ENCODE data around the gene PCLO.

DNA sequence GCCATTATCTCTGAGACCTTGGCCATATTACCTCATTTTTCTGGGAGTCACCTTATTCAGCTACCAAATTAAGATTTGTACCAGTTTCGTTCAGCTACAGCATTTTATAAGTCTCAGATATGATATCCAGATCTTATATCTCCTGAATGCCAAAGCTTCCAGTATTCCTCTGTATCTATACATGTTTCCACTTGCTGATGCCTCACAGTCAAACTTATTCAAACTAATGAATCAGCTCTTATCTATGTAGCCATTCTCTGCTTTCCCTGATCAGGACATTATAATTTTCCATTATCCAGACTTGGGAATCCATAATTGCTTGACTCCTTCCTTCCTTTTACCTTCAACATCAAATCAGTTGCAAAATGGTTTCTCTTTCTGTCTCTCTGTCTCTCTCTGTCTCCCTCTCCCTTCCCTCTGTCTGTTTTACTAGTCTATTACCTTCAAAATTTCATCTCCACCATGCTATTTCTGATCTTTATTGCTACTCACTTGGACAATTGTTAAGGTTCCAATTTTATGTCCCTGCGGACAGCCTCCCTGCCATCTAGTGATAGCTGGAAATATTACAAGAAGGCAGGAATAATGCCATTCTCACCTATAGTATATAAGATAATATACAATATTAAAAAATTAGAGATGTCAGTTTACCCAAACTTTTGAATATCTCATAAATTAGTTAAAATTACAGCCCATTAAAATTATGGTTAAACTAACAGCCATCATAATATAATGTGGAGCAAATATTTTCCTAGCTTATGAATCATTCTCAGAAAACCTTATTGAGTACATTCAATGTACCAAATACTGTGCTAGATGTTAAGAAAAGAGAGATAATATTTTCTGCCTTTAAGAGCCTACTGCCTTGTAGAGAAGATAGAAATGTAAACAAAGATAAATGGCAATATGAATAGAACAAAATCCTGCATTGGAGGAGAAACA, 89.8 kb downstream of the PCLO start:
- no peak for TF ChIP-seq ZNF274 (IDR thresholded peaks at IDR 0.05; ENCODE audit: low read depth, low read length)
- TF ChIP-seq YY1 (IDR thresholded peaks at IDR 0.05; ENCODE audit: insufficient read depth, insufficient read length), result no peak

All from NT2/D1 (cell line).